Loucy (cell line): ENCODE data around the gene PAPPA2.

Experiments
- EZH2phosphoT487 ChIP-seq: fragments of 200-600 bp; IDR thresholded peaks from 2 replicates; pipeline ENCODE4 v1.6.1; 2018; ENCODE audit warnings: antibody characterized with exemption, mild to moderate bottlenecking, moderate library complexity, borderline replicate concordance
- TF ChIP-seq, protein P1 (sequence below): fragments of 200-600 bp; sonication (generic); conservative IDR thresholded peaks from 2 replicates; pipeline ENCODE4 v1.5.1; 2014; ENCODE audit warnings: mild to moderate bottlenecking, antibody characterized with exemption, low read length

DNA sequence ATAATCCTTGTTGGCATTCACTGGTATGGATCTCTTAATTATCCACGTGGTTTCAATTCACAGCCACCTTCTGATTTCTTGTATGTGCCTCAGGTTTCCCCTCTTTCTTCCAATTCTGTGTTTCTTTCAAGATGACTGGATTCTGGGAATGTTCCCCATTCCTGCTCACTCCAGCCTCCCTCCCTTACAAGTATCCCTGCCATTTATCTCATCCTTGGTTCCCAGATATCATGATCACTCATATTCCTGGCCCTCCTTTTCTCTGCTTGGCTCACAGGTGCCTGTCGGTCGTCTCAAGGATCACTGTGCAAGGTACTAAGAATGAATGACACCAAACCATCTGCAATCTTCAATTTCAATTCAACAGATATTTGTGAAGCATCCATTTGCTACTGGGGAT, 422.4 kb downstream of the PAPPA2 start:
- TF ChIP-seq, protein P1, sequence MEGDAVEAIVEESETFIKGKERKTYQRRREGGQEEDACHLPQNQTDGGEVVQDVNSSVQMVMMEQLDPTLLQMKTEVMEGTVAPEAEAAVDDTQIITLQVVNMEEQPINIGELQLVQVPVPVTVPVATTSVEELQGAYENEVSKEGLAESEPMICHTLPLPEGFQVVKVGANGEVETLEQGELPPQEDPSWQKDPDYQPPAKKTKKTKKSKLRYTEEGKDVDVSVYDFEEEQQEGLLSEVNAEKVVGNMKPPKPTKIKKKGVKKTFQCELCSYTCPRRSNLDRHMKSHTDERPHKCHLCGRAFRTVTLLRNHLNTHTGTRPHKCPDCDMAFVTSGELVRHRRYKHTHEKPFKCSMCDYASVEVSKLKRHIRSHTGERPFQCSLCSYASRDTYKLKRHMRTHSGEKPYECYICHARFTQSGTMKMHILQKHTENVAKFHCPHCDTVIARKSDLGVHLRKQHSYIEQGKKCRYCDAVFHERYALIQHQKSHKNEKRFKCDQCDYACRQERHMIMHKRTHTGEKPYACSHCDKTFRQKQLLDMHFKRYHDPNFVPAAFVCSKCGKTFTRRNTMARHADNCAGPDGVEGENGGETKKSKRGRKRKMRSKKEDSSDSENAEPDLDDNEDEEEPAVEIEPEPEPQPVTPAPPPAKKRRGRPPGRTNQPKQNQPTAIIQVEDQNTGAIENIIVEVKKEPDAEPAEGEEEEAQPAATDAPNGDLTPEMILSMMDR, result no peak
- no peak for TF ChIP-seq EZH2phosphoT487
